Heart left ventricle (tissue), 16 donors: ENCODE measurements around the gene SHC3. TPM values are rescaled to one million over a fixed set of nuclear protein-coding genes. Genes with fewer than 3 reads are reported as not detected.

Experiments
- ATAC-seq, 4 donors: fragments of 200-7000 bp; cut with Tn5 transposase; one replicate each; pipeline ENCODE4 v1.9.1; 2020 to 2022; ENCODE audit warnings: moderate library complexity in 4 of 4, mild to moderate bottlenecking in 3 of 4, moderate number of reproducible peaks in 1 of 4
- DNase-seq, 5 donors: peaks; one replicate each; pipeline ENCODE4 v3.0.0-alpha.2; 2020
- H3K27ac ChIP-seq, 12 donors: fragments of 200-600 bp; sonication (generic) in 4 of 12; one replicate each; pipeline versions ENCODE4 v1.5.0 to v1.8.0; 2016 to 2022; ENCODE audit warnings: mild to moderate bottlenecking in 2 of 12
- H3K27me3 ChIP-seq, 9 donors: fragments of 200-600 bp; sonication (generic) in 2 of 9; one replicate each; pipeline versions ENCODE4 v1.5.1 to v1.8.0; 2016 to 2022; ENCODE audit warnings: mild to moderate bottlenecking in 3 of 9
- H3K36me3 ChIP-seq, 9 donors: fragments of 200-600 bp; sonication (generic) in 2 of 9; one replicate each; pipeline versions ENCODE4 v1.5.0 to v1.8.0; 2018 to 2022; ENCODE audit warnings: mild to moderate bottlenecking in 2 of 9
- H3K4me1 ChIP-seq, 12 donors: fragments of 200-600 bp; sonication (generic) in 4 of 12; one replicate each; pipeline versions ENCODE4 v1.5.0 to v1.8.0; 2016 to 2022; ENCODE audit warnings: mild to moderate bottlenecking in 3 of 12
- H3K4me3 ChIP-seq, 12 donors: fragments of 200-600 bp; sonication (generic) in 4 of 12; one replicate each; pipeline versions ENCODE4 v1.5.0 to v1.8.0; 2017 to 2022; ENCODE audit warnings: mild to moderate bottlenecking in 9 of 12, moderate library complexity in 4 of 12
- H3K9me3 ChIP-seq, 12 donors: fragments of 200-600 bp; sonication (generic) in 4 of 12; one replicate each; pipeline versions ENCODE4 v1.5.0 to v1.8.0; 2016 to 2022; ENCODE audit warnings: mild to moderate bottlenecking in 1 of 12
- POLR2A ChIP-seq, 2 donors: fragments of 450-650 bp; IDR thresholded peaks; one replicate each; pipeline ENCODE4 v1.6.1; 2017; ENCODE audit warnings: antibody characterized with exemption in 2 of 2, mild to moderate bottlenecking in 2 of 2, moderate library complexity in 2 of 2
- WGBS, 4 donors: extraction: QIAGEN DNeasy Blood & Tissue Kit in 2 of 4; methylation state at CpG; one replicate each; pipeline versions ENCODE4 v1.1.5 to v1.1.7; 2013 to 2018; 5-methylcytosine and 5-hydroxymethylcytosine counted together
- intact Hi-C, 10 donors: fragments of 100-400 bp; cut with DNase I; formaldehyde crosslinking; loops; one replicate each; pipeline versions ENCODE4 v1.11.1 to v1.14.2; 2022
- polyA plus RNA-seq, 2 donors: library from polyadenylated mRNA; stranded (reverse); fragments of 200-250 nt; gene quantifications; one replicate each; pipeline ENCODE4 v1.2.3, GENCODE V29; 2013
- total RNA-seq, 9 donors: library from RNA; depleted of rRNA in 2 of 9; stranded (reverse); fragments of >200 nt in 2 of 9; fragmentation: NEBNext Ultra II Directional in 3 of 9; extraction: Animal tissue kit (Norgen Biotek cat#: 25700) in 3 of 9; gene quantifications; one replicate each; pipeline versions ENCODE4 v1.1.0 to v1.2.4, GENCODE V29; 2016 to 2023
- TF ChIP-seq, protein P1 (sequence below), 12 donors: fragments of 200-600 bp; sonication (generic) in 4 of 12; IDR thresholded peaks; one replicate each; pipeline versions ENCODE4 v1.5.0 to v1.8.0; 2018 to 2022; ENCODE audit warnings: antibody characterized with exemption in 12 of 12, mild to moderate bottlenecking in 5 of 12
- donor health status: ischemic (EF 13 %, LVEDD 7.1; RV severe dilation, severe dysfunction).
- donor health status: healthy with polysubstance abuse.
- donor health status: DM: no; HTN: yes; CAD: no.
- donor health status: DM: no; HTN: no; CAD: no.
- donor health status: ischemic (EF 25% LVEDD 6.9; RV normal size, moderate dysfunction).
- donor health status: ischemic (EF 25% LVEDD 5.7; RV mildly dilated, moderate dysfunction).
- donor health status: healthy.
- donor health status: DM: yes; HTN: yes; CAD: no.
- donor health status: ischemic (EF 35%, LVEDD 5.7; RV mildly dilated, moderate dysfunction).
- donor health status: nonischemic (EF 11% LVEDD 7.7; RV severe dilation, severe dysfunction).
- donor health status: DM: yes; HTN: yes; CAD: no.
- donor health status: PGD.
- donor health status: ischemic (EF 29% LVEDD 5.4; RV normal size, mild dysfunction).
- donor health status: nonischemic (EF 23%, LVEDD 6.1; RV moderate dilation, normal function).

Gene SHC3
- total and polyA plus RNA-seq, 11 donors = 0.20 to 4.3 (median 0.52) TPM

DNA sequence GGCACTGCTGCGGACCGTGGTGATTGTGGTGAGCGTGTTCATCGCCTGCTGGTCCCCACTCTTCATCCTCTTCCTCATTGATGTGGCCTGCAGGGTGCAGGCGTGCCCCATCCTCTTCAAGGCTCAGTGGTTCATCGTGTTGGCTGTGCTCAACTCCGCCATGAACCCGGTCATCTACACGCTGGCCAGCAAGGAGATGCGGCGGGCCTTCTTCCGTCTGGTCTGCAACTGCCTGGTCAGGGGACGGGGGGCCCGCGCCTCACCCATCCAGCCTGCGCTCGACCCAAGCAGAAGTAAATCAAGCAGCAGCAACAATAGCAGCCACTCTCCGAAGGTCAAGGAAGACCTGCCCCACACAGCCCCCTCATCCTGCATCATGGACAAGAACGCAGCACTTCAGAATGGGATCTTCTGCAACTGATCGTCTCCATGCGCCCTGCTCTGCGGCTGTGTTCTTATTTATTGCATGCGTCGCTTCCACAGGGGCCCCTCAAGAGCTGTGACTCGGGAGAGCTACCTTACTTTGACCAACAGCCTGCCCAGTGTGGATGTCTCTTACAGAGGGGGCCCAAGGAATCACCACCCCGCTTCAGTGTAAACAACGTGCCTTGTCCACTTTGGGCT lies 176.6 kb downstream of the SHC3 start:
- H3K9me3 ChIP-seq = no peaks in the 10 kb centered on the region
- no peak overlapping the region for H3K4me3 ChIP-seq
- no peak overlapping the region for H3K27ac ChIP-seq
- H3K36me3 ChIP-seq = peaks cover 0 to 26% (median 10%) of the 10 kb centered on the region in 9 donors
- intact Hi-C loops = loop anchor here (1.0 to 10.0 kb wide), 13 partner anchors 219 to 927 kb away; no protein-coding TSS in a partner anchor
- H3K4me1 ChIP-seq = peaks cover 0 to 49% (median 30%) of the 10 kb centered on the region in 12 donors
- WGBS, 4 donors = 92 to 95% (median 93%) methylated on average over 22 to 27 of the region's 27 CpGs
- no peaks in the 10 kb centered on the region for H3K27me3 ChIP-seq
- ATAC-seq = no peak
- DNase-seq = no peak
- no peak for TF ChIP-seq POLR2A (IDR thresholded peaks at IDR 0.05)
- TF ChIP-seq, protein P1, sequence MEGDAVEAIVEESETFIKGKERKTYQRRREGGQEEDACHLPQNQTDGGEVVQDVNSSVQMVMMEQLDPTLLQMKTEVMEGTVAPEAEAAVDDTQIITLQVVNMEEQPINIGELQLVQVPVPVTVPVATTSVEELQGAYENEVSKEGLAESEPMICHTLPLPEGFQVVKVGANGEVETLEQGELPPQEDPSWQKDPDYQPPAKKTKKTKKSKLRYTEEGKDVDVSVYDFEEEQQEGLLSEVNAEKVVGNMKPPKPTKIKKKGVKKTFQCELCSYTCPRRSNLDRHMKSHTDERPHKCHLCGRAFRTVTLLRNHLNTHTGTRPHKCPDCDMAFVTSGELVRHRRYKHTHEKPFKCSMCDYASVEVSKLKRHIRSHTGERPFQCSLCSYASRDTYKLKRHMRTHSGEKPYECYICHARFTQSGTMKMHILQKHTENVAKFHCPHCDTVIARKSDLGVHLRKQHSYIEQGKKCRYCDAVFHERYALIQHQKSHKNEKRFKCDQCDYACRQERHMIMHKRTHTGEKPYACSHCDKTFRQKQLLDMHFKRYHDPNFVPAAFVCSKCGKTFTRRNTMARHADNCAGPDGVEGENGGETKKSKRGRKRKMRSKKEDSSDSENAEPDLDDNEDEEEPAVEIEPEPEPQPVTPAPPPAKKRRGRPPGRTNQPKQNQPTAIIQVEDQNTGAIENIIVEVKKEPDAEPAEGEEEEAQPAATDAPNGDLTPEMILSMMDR (IDR thresholded peaks at IDR 0.05) = no peak

DNA sequence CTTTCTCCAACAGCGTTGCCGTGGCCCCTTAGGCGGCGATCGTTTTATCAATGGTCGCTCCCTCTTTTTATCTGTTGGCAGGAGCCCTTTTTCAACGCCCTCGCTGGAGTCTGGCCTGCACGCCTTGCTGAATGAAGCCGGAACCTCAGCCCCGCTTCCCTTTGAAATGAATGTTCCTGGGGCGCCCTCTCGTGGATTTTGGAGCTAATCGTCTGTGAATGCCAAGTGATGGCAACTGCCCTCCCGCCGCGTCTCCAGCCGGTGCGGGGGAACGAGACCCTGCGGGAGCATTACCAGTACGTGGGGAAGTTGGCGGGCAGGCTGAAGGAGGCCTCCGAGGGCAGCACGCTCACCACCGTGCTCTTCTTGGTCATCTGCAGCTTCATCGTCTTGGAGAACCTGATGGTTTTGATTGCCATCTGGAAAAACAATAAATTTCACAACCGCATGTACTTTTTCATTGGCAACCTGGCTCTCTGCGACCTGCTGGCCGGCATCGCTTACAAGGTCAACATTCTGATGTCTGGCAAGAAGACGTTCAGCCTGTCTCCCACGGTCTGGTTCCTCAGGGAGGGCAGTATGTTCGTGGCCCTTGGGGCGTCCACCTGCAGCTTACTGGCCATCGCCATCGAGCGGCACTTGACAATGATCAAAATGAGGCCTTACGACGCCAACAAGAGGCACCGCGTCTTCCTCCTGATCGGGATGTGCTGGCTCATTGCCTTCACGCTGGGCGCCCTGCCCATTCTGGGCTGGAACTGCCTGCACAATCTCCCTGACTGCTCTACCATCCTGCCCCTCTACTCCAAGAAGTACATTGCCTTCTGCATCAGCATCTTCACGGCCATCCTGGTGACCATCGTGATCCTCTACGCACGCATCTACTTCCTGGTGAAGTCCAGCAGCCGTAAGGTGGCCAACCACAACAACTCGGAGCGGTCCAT lies 177.4 kb downstream of the SHC3 start:
- no peaks in the 10 kb centered on the region for H3K9me3 ChIP-seq
- no peaks in the 10 kb centered on the region for H3K27me3 ChIP-seq
- peak overlapping the region in 9 of 12 donors; percentile 5 to 74 (median 45) for H3K27ac ChIP-seq
- WGBS, 4 donors = 26 to 33% (median 30%) methylated on average over 49 to 52 of the region's 52 CpGs
- ATAC-seq = peak; percentile 52 to 77 (median 66)
- intact Hi-C loops = loop anchor here (1.0 to 10.0 kb wide), 13 partner anchors 218 to 926 kb away; no protein-coding TSS in a partner anchor
- H3K4me3 ChIP-seq = peak overlapping the region in 4 of 12 donors; percentile 1 to 34 (median 22)
- TF ChIP-seq, protein P1 (IDR thresholded peaks at IDR 0.05) = peak; percentile 58 to 92 (median 81)
- TF ChIP-seq POLR2A (IDR thresholded peaks at IDR 0.05) = no peak
- H3K36me3 ChIP-seq = peaks cover 0 to 30% (median 10%) of the 10 kb centered on the region in 9 donors
- H3K4me1 ChIP-seq = peaks cover 0 to 53% (median 29%) of the 10 kb centered on the region in 12 donors
- DNase-seq = peak; percentile 86 to 94 (median 91)

DNA sequence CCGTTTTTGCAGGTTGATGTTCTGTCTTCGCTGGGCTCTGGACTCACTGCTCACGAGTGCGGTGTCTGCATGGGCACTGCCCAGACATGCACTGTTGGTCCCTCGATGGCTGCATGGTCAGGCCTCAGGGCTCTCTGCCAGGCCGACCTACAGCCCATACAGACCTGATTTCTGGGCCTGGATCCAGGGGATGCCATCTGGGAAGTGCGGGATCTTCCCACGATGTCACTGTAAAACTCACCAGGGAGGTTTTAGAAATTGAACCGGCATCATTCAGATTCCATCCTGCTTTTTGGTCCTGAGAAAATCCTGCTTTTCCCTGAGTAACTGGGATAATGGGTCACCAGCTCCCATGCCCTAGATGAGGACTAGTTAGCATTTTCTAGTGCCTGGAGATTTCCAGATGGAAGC lies 178.2 kb downstream of the SHC3 start:
- TF ChIP-seq, protein P1 (IDR thresholded peaks at IDR 0.05) = no peak
- no peak for TF ChIP-seq POLR2A (IDR thresholded peaks at IDR 0.05)
- Histone ChIP-seq H3K27me3 (no peaks in the 10 kb centered on the region), H3K27ac (peak overlapping the region in 9 of 12 donors; percentile 5 to 74 (median 45)), H3K36me3 (peaks cover 0 to 31% (median 10%) of the 10 kb centered on the region in 9 donors), H3K4me1 (peaks cover 0 to 54% (median 27%) of the 10 kb centered on the region in 12 donors), H3K4me3 (no peak overlapping the region), H3K9me3 (no peaks in the 10 kb centered on the region)
- ATAC-seq = no peak
- intact Hi-C loops = loop anchor here (2.0 to 10.0 kb wide), 11 partner anchors 218 to 926 kb away; no protein-coding TSS in a partner anchor
- WGBS, 4 donors = 59 to 67% (median 60%) methylated on average over 9 of the region's 9 CpGs
- no peak for DNase-seq
